Hematopoietic multipotent progenitor cell treated with erythropoietin and hydrocortisone succinate and interleukin-3 and kit ligand, for 4 days (in vitro differentiated cells): ENCODE results near the gene PARP9.
A peak's percentile ranks its signal among the peaks of the same experiment; 100 is the strongest.

Source experiments
- DNase-seq: peaks from one replicate; pipeline ENCODE4 v3.0.0-alpha.2; 2015

The PARP9 gene

GRCh38 chr3:122564155-122564912 lies at the start of gene PARP9, which contains the start of gene DTX3L:
Gene PARP9, minus strand, starts transcription at chr3:122564300. Its CDS starts 4,680 bp downstream, at chr3:122559620.
Gene DTX3L, plus strand, starts transcription at chr3:122564338. Its CDS starts 89 bp downstream, at chr3:122564427.
- peak; percentile 92 for DNase-seq

- DNase-seq, result no peak
Measured at GRCh38 chr3:122612696-122613095, 48.6 kb upstream of the PARP9 start.

GRCh38 chr3:122609798-122610559 lies 45.9 kb upstream of the PARP9 start:
- DNase-seq, result no peak

GRCh38 chr3:122608916-122609315 lies 44.8 kb upstream of the PARP9 start:
- DNase-seq, result no peak

- DNase-seq, result no peak
Measured at GRCh38 chr3:122606330-122606729, 42.2 kb upstream of the PARP9 start.

- no peak for DNase-seq
Measured at GRCh38 chr3:122603056-122603455, 39.0 kb upstream of the PARP9 start.

GRCh38 chr3:122602011-122602710 lies 38.1 kb upstream of the PARP9 start:
- peak; percentile 40 for DNase-seq

- no peak for DNase-seq
Measured at GRCh38 chr3:122598556-122598955, 34.5 kb upstream of the PARP9 start.

- DNase-seq, result peak; percentile 60
Measured at GRCh38 chr3:122598151-122598550, 34.1 kb upstream of the PARP9 start.

- DNase-seq, result no peak
Measured at GRCh38 chr3:122594025-122594424, 29.9 kb upstream of the PARP9 start.

GRCh38 chr3:122590610-122591009 lies 26.5 kb upstream of the PARP9 start:
- DNase-seq, result no peak

- no peak for DNase-seq
Measured at GRCh38 chr3:122589297-122589696, 25.2 kb upstream of the PARP9 start.

GRCh38 chr3:122587572-122587971 lies 23.5 kb upstream of the PARP9 start:
- DNase-seq, result no peak

GRCh38 chr3:122586773-122587485 lies 22.8 kb upstream of the PARP9 start:
- no peak for DNase-seq

- no peak for DNase-seq
Measured at GRCh38 chr3:122586098-122586497, 22.0 kb upstream of the PARP9 start.

- DNase-seq, result no peak
Measured at GRCh38 chr3:122582390-122582789, 18.3 kb upstream of the PARP9 start.

- no peak for DNase-seq
Measured at GRCh38 chr3:122581622-122582021, 17.5 kb upstream of the PARP9 start.

- no peak for DNase-seq
Measured at GRCh38 chr3:122580470-122580869, 16.4 kb upstream of the PARP9 start.

- peak; percentile 37 for DNase-seq
Measured at GRCh38 chr3:122578069-122578740, 14.1 kb upstream of the PARP9 start.

GRCh38 chr3:122577409-122578031 lies 13.4 kb upstream of the PARP9 start, which contains the start of gene PARP15:
Gene PARP15, plus strand, starts transcription at chr3:122577650. Its CDS starts 18 bp downstream, at chr3:122577668.
- DNase-seq, result peak; percentile 83

GRCh38 chr3:122576174-122576940 lies 12.3 kb upstream of the PARP9 start:
- peak; percentile 26 for DNase-seq
